ENCODE data around the gene FUT1. TPM values are rescaled to one million over a fixed set of nuclear protein-coding genes. Genes with fewer than 3 reads are reported as not detected.

Gene FUT1
- total and polyA plus RNA-seq, 2 donors (not counting 1 experiment from before 2014, with no cell fraction given), result not detected

DNA sequence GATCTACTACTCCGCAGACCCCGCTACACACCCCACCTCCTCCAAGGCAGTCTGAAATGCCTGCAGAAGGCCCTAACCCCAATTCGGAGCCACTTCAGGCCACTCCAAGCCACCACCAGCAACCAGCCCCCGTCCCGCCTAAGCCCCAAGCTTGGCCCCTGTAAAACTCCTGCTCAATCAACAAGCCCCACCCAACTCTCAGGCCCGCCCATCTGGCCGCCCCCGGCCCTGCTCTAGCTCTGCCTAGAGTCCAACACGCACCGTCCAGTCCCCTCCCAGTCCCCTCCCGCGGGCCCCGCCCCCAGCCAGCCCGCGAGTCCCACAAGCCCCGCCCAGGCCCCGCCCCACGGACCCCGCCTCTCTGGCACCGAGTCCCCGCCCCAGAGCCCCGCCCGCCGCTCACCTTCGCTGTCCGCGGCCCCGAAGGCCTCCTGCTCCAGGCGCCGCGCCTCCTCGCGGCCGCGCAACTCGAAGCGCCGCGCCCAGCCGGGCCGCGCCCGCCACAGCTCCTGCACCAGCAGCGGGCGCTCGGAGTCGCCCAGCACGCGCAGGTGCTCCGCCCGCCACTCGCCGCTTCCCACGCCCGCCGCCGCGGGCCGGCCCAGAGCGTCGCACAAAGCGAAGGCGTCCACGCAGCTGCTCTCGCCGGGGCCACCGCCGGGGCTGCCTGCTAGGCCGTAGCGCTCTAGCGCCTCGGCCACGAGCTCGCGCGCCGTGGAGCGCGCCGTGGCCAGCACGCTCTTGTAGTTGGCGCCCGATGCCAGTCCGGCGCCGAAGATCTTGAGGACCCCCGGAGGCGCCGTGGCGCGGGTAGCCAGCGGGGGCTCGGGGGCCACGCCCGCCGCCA is 13.7 kb downstream of the FUT1 start:
- peak; percentile 91 for DNase-seq
- Histone ChIP-seq H2AFZ (ENCODE audit: insufficient read depth, low read depth, low read length, poor library complexity, severe bottlenecking) (peak overlapping the region; percentile 87), H4K20me1 (ENCODE audit: control insufficient read depth, insufficient read depth, low read length, poor library complexity, severe bottlenecking) (no peaks in the 10 kb centered on the region), H3K4me3 (ENCODE audit: control extremely low read depth in 1 of 5, extremely low read depth in 1 of 5, insufficient read depth in 1 of 5, low read depth in 2 of 5, low read length in 4 of 5) (peak overlapping the region in 3 of 5 experiments; percentile 48 to 65 (median 54)), H3K27me3 (replicated peaks in 1 of 4; ENCODE audit: control extremely low read depth in 1 of 4, control insufficient read depth in 3 of 4, insufficient read depth in 4 of 4, low read length in 3 of 4) (peaks cover 0 to 26% (median 10%) of the 10 kb centered on the region in 4 experiments), H3K36me3 (replicated peaks in 1 of 2; ENCODE audit: control extremely low read depth in 1 of 2, control insufficient read depth in 1 of 2, extremely low read depth in 1 of 2, insufficient read depth in 2 of 2, low read length in 1 of 2) (no peaks in the 10 kb centered on the region), H3K79me2 (ENCODE audit: control insufficient read depth, insufficient read depth, low read length) (no peaks in the 10 kb centered on the region), H3K27ac (ENCODE audit: low read length in 2 of 2) (no peak overlapping the region), H3K4me1 (ENCODE audit: control insufficient read depth in 2 of 2, insufficient read depth in 2 of 2, low read length in 2 of 2) (peaks cover 22 to 25% of the 10 kb centered on the region in 2 donors), H3K9me3 (ENCODE audit: control extremely low read depth in 1 of 3, control insufficient read depth in 2 of 3, insufficient read depth in 1 of 3, low read length in 2 of 3) (peaks cover 0 to 29% (median 0%) of the 10 kb centered on the region in 3 donors), H3K4me2 (replicated peaks; ENCODE audit: low read depth, low read length, poor library complexity, severe bottlenecking) (peak overlapping the region; percentile 99), H3K9ac (ENCODE audit: low read length) (peak overlapping the region; percentile 64)
- Mint-ChIP-seq H3K27me3 (peaks cover 15% of the 10 kb centered on the region), H3K4me1 (peaks cover 15% of the 10 kb centered on the region), H3K9me3 (ENCODE audit: insufficient read depth) (no peaks in the 10 kb centered on the region), H3K27ac (peak overlapping the region; percentile 67), H3K4me3 (peak overlapping the region; percentile 63)
- ChIA-PET POLR2A (interaction anchor here (0.6 to 1.8 kb wide), 11 partner anchors 8 to 1590 kb away, joined by 3 to 11 read pairs (median 3); partner anchors contain the start of genes CA11, IZUMO1, KCNC3 and PPP1R15A), CTCF (interaction anchor here (0.6 to 3.2 kb wide), 16 partner anchors 9 to 468 kb away, joined by 3 to 18 read pairs (median 5); partner anchors contain the start of genes CA11 and IZUMO1)
- intact Hi-C loops (cut with micrococcal nuclease), result loop anchor here (1.0 kb wide), 3 partner anchors 24 to 92 kb away; partner anchors contain the start of gene CA11
- ATAC-seq (ENCODE audit: low read depth), result peak; percentile 93
- 3% methylated on average over 96 of the region's 96 CpGs for WGBS (ENCODE audit: insufficient coverage)
- TF ChIP-seq CTCF (IDR thresholded peaks at IDR 0.05) (peak; percentile 54), EZH2 (IDR thresholded peaks at IDR 0.05; ENCODE audit: borderline replicate concordance, insufficient read depth, low read depth, low read length, poor library complexity, severe bottlenecking) (no peak)
